Right kidney (tissue), 1 donor: ENCODE data around the gene RPF1.
"Not testable (repeated sequence)": the region's sequence is repeated elsewhere in the genome, so short reads cannot be mapped to it uniquely, and the experiment has no call there.

Experiments
- DNase-seq: peaks from one replicate; pipeline ENCODE4 v3.0.0-alpha.2; 2016

Gene RPF1

GRCh38 chr1:84488107-84488506 is 9.0 kb downstream of the RPF1 start:
- no peak for DNase-seq

- no peak for DNase-seq
Observed at GRCh38 chr1:84489766-84490165, 10.7 kb downstream of the RPF1 start.

- no peak for DNase-seq
Observed at GRCh38 chr1:84492726-84493125, 13.7 kb downstream of the RPF1 start.

- no peak for DNase-seq
Observed at GRCh38 chr1:84493747-84494146, 14.7 kb downstream of the RPF1 start.

GRCh38 chr1:84496498-84496897 is 17.4 kb downstream of the RPF1 start:
- no peak for DNase-seq

GRCh38 chr1:84497631-84498275 is 18.7 kb downstream of the RPF1 start:
- DNase-seq = no peak

DNA sequence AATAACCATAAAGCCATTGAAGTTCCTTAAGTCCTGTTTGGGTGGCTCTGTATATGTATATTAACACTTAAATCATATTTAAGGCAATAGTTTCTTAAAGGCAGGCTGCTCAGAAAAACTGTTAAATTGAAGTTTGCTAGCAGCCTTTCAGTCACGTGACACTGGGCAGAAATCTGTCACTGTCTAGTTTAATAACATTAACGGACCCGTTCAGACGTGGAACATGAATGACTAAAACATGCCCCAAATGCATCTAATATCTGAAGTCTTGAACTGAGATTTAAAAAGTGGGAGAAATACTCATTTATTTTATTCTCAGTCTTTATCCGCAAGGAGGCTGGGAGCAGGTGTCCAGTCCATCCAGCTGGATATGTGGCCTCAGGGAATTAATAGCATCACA is 23.9 kb downstream of the RPF1 start:
- no peak for DNase-seq

DNA sequence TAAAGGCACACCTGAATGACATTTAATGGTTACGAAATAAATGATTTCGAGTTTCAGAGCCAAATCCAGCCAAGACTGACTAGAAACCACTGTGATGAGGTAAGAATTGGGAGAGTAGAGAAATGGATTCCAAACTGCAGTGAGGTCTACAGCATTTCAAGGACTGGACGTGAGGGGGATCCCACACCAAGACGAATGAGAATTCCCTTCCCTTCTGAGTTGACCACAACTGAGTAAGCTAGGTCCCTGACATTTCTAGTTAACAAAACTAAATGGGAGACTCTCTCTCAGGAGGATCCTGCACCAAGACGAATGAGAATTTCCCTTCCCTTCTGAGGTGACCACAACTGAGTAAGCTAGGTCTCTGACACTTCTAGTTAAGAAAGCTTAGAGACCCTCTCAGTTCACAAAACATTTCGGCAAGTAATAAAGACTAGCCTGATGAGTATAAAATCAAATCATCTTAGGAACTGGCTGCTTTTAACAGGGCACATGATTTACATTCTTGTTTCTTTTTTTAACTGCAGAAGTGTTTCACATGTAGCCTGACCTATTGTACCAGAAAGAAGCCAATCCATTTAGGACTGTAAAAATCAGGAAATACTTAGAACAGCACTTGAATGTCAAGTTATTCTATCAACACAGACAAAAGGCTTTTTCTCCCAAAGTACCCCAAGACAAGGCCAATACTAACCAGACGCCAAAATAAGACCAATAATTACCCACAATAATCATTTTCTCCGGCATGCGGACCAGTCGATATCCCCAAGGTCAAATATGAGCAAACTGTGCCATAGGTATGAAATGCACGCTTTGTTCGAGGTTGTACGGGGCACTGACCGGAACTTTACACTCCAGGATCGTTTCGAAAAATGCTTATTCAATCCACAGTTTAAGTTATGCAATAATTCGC is 25.8 kb downstream of the RPF1 start:
- DNase-seq = peak; percentile 35

GRCh38 chr1:84505493-84506001 is 26.5 kb downstream of the RPF1 start:
- peak; percentile 98 for DNase-seq

GRCh38 chr1:84506002-84506728 is 27.1 kb downstream of the RPF1 start, which contains the start of the genes GNG5 and SPATA1:
GNG5 (minus strand) TSS chr1:84506581; CDS start chr1:84506091, 490 bp downstream.
SPATA1 (plus strand) TSS chr1:84506386; CDS start chr1:84516360, 9,974 bp downstream.
- DNase-seq = peak; percentile 97

- no peak for DNase-seq
Observed at GRCh38 chr1:84506729-84507453, 27.8 kb downstream of the RPF1 start.

GRCh38 chr1:84507887-84508286 is 28.8 kb downstream of the RPF1 start:
- not testable (repeated sequence) for DNase-seq

DNA sequence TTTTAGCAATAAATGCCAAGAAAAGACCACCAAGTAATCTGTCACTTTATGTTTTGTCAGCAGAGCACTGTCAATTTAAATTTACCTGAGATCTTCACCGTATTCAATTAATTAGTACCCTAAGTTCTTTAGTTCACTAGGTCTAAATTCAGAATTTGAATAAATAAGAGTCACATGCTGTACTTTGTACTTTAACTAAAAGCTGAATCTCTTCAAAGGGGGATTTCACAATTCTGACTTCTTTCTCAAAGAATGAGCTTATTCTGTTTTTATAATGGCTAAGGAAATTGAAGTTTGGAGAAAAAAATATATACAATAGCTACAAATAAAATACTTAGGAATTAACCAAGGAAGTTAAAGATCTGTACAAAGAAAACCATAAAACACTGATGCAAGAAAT is 29.4 kb downstream of the RPF1 start:
- DNase-seq = no peak

DNA sequence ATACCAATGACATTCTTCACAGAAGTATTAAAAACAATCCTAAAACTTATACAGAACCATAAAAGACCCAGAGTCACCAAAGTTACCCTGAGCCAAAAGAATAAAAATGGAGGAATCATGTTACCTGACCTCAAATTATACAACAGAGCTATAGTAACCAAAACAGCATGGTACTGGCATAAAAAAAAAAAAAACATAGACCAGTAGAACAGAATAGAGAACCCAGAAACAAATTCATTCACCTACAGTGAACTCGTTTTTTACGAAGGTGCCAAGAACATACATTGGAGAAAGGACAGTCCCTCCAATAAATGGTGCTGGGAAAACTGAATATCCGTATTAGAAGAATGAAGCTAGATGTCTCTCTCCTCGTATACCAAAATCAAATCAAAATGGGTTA is 30.0 kb downstream of the RPF1 start:
- DNase-seq = no peak

DNA sequence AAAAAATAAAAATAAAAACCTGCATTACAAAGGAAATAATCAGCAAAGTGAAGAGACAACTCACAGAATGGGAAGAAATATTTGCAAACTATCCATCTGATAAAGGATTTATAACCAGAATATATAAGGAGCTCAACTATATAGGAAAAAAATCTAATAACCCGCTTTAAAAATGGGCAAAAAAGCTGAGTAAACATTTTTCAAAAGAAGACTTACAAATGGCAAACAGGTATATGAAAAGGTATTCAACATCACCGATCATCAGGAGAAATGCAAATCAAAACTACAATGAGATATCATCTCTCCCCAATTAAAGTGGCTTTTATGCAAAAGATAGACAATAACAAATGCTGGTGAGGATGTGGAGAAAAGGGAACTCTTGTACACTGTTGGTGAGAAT is 31.1 kb downstream of the RPF1 start:
- DNase-seq = no peak

- DNase-seq = no peak
Observed at GRCh38 chr1:84510668-84511067, 31.6 kb downstream of the RPF1 start.

- DNase-seq = no peak
Observed at GRCh38 chr1:84524590-84524989, 45.5 kb downstream of the RPF1 start.

GRCh38 chr1:84525779-84526178 is 46.7 kb downstream of the RPF1 start:
- no peak for DNase-seq

DNA sequence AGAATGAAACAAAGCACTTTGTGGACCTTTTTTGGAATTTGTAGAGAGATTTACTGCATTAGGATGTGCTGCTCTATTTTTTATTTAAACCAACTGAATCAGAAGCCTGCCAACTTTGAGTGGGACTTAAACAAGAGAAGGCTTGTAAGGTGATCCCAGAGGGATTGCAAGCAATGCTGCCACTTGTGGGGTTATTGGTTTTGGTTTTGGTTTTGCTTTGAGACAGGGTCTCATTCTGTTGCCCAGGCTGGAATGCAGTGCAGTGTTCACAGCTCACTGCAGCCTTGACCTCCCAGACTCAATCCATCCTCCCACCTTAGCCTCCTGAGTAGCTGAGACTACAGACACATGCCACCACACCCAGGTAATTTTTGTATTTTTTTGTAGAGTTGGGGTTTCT is 59.5 kb downstream of the RPF1 start:
- no peak for DNase-seq

- no peak for DNase-seq
Observed at GRCh38 chr1:84539972-84540371, 60.9 kb downstream of the RPF1 start.

- DNase-seq = peak; percentile 1
Observed at GRCh38 chr1:84540759-84541158, 61.7 kb downstream of the RPF1 start.

GRCh38 chr1:84541679-84542078 is 62.6 kb downstream of the RPF1 start:
- DNase-seq = no peak
